Activated CD4-positive, alpha-beta T cell treated with anti-CD3 and anti-CD28 coated beads, Interleukin-2, amount 10 ng/mL, durations not matched to agents 24 days and 14 days (primary cell): ENCODE results near the gene MGLL. TPM values are rescaled to one million over a fixed set of nuclear protein-coding genes. Genes with fewer than 3 reads are reported as not detected.

Source experiments
- DNase-seq: peaks from one replicate; pipeline ENCODE4 v3.0.0; 2022
- H3K27ac Mint-ChIP-seq: one replicate; pipeline ENCODE4 v1.8.0; 2022; ENCODE audit warnings: mild to moderate bottlenecking, mixed read lengths
- H3K27me3 Mint-ChIP-seq: one replicate; pipeline ENCODE4 v1.8.0; 2022; ENCODE audit warnings: mixed read lengths
- H3K36me3 Mint-ChIP-seq: one replicate; pipeline ENCODE4 v1.8.0; 2022; ENCODE audit warnings: low read depth, mild to moderate bottlenecking, mixed read lengths
- H3K4me1 Mint-ChIP-seq: one replicate; pipeline ENCODE4 v1.8.0; 2021; ENCODE audit warnings: mixed read lengths
- H3K4me3 Mint-ChIP-seq: one replicate; pipeline ENCODE4 v1.8.0; 2022; ENCODE audit warnings: mild to moderate bottlenecking, moderate library complexity, mixed read lengths
- H3K9me3 Mint-ChIP-seq: one replicate; pipeline ENCODE4 v1.8.0; 2021; ENCODE audit warnings: mixed read lengths
- intact Hi-C: fragments of 100-400 bp; cut with micrococcal nuclease; formaldehyde crosslinking; loops from one replicate; pipeline ENCODE4 v1.15.1; 2023
- total RNA-seq: library from RNA; stranded (reverse); gene quantifications from 2 replicates; pipeline ENCODE4 v1.2.3, GENCODE V29; 2022

The MGLL gene
- total RNA-seq: 2.3 and 3.6 TPM in 2 replicates

DNA sequence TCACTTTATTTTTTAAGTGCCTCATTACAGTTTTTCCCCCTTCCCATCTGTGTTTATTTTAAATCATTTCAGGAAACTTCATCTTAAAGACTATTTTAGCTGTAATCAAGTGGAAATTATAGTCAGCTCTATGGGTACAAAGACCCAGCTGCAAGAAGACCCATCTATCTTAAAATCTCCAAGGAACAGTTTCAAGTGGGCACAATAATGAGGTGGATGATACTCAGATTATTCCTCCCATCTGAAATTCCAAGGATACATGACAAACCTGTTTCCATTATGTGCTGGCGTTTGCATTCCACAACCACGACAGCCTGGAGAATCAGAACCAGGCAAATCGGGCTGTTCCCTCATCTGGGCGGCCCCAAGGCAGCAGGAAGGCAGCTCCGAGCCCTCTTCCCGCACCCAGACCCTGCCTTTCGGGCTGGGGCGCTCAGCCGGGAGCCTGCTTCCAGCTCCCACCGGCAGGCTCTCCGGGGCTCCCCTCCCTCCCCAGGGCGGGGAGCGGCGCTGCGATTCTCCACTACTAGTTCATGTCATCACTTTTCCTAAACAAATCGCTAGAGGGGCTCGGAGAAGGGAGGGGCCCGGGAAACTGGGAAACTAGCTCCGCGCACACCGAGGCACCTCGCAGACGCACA, at the start of gene MGLL:
TSS of gene MGLL (minus strand) at position 475 of the 641 bp plus-strand sequence. CDS start at position 278, 197 bp downstream.
- Mint-ChIP-seq H3K27me3 (peaks cover 55% of the 10 kb centered on the region), H3K36me3 (no peaks in the 10 kb centered on the region), H3K4me3 (peak within 1 kb of the TSS; percentile 88), H3K9me3 (peaks cover 8% of the 10 kb centered on the region), H3K27ac (peak within 1 kb of the TSS; percentile 78), H3K4me1 (peaks cover 12% of the 10 kb centered on the region)
- intact Hi-C loops: no loop called here
- no peak for DNase-seq

DNA sequence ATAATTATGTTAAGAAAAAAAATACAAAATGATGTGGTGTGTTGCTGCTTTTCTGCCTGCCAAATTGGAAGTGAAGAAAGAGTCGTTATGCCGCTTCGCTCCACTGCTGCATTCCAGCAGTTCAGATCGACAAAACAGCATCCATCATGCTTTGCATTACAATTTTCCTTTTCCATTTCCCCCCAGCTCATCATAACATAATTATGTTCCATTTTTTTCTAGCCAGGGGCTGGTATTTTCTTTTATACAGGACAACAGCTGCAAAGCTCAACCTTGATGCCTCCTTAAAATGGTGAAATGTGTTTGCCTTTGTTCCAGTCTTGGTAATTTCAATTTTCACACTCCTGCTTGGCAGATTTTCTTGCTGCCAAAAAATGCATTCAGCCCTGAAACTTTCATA, 47.8 kb upstream of the MGLL start:
- peaks cover 15% of the 10 kb centered on the region for H3K4me1 Mint-ChIP-seq
- no peak overlapping the region for H3K4me3 Mint-ChIP-seq
- peaks cover 5% of the 10 kb centered on the region for H3K27me3 Mint-ChIP-seq
- H3K27ac Mint-ChIP-seq: no peak overlapping the region
- no peaks in the 10 kb centered on the region for H3K9me3 Mint-ChIP-seq
- intact Hi-C loops: no loop called here
- H3K36me3 Mint-ChIP-seq: no peaks in the 10 kb centered on the region
- DNase-seq: no peak

DNA sequence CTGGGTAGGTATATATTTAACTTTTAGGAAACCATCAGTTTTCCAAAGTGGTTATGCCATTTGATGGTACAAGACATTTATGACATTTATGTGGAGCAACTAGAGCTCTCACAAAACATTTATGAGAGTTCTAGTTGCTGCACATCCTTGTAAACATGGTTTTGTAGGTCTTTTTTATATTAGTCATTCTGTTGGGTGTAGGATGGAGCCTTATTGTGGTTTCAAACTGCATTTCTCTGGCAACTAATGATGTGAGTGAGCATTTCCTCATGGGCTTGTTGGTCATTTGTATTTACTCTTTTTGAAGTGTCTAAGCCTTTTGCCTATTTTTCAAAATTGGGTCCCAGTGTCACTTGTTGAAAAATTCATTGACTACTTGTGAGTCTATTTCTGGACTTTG, 45.7 kb upstream of the MGLL start:
- intact Hi-C loops: no loop called here
- no peak overlapping the region for H3K4me3 Mint-ChIP-seq
- DNase-seq: no peak
- H3K9me3 Mint-ChIP-seq: no peaks in the 10 kb centered on the region
- H3K36me3 Mint-ChIP-seq: no peaks in the 10 kb centered on the region
- H3K27ac Mint-ChIP-seq: peak overlapping the region; percentile 13
- peaks cover 15% of the 10 kb centered on the region for H3K4me1 Mint-ChIP-seq
- peaks cover 5% of the 10 kb centered on the region for H3K27me3 Mint-ChIP-seq

DNA sequence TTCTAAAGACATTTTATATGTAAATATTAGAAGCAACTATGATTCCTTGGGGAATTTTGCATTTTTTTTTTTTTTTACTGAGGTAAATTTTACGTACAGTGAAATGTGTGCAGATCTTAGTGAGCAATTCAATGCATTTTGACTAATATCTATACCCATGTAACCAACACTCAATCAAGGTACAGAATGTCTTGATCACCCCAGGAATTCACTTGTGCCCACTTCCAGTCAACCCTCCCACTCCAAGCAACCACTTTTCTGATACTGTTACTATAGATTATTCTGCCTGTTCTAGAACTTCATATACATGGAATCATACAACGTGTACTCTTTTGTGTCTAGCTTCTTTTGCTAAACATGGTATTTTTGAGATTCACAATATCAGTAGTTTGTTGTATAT, 45.1 kb upstream of the MGLL start:
- peak overlapping the region; percentile 13 for H3K27ac Mint-ChIP-seq
- H3K9me3 Mint-ChIP-seq: no peaks in the 10 kb centered on the region
- no peak overlapping the region for H3K4me3 Mint-ChIP-seq

DNA sequence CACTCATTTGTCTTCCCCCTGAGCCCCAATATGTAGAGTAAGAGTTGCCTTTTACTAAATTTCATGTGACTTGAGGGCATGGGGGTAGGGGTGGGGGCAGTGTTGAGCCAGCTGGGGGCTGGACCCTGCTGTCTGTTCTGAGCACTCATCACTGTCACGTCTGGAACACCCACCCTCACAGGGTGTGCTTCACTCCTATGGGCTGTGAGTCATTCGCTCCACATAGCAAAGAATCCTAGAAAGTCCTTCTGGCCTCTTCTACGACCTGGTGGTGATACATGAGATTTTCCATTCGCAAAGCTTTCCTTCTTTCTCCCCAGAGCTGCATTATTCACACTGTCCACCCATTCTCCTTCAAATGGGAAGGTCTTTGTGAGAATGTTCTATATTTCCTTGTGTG, 43.6 kb upstream of the MGLL start:
- Mint-ChIP-seq H3K27ac (no peak overlapping the region), H3K4me3 (no peak overlapping the region), H3K36me3 (no peaks in the 10 kb centered on the region), H3K27me3 (peaks cover 7% of the 10 kb centered on the region), H3K4me1 (peaks cover 15% of the 10 kb centered on the region), H3K9me3 (no peaks in the 10 kb centered on the region)
- intact Hi-C loops: no loop called here
- no peak for DNase-seq

More for the DNA sequence above, 45.1 kb upstream of the MGLL start:
- intact Hi-C loops: no loop called here
- Mint-ChIP-seq H3K4me1 (peaks cover 15% of the 10 kb centered on the region), H3K36me3 (no peaks in the 10 kb centered on the region), H3K27me3 (peaks cover 5% of the 10 kb centered on the region)
- DNase-seq: no peak

DNA sequence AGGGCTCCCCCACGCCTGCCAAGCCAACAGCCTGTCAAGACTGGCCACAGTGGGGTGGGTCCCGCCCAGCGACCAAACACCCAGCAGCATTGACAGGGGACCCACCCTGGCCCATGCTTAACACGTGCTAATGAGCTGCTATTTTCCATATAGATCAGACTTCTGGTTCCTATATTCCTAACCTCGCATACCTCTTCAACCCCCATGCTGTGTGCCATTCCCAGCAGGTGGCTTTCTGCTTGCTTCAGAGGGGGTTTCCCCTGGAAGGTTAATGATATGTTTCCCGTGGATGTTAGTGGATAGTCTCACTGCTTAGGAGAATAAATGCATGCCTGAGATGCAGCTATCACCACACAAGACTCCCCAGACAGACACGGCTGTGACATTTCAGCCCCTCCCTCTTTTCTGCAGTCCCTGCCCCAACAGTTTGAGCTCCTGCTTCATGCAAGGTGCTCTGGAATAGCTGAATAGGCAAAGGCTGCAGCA, 37.9 kb upstream of the MGLL start:
- Mint-ChIP-seq H3K9me3 (no peaks in the 10 kb centered on the region), H3K36me3 (no peaks in the 10 kb centered on the region), H3K4me1 (no peaks in the 10 kb centered on the region), H3K27ac (no peak overlapping the region), H3K4me3 (no peak overlapping the region), H3K27me3 (peaks cover 4% of the 10 kb centered on the region)
- no peak for DNase-seq
- intact Hi-C loops: no loop called here

DNA sequence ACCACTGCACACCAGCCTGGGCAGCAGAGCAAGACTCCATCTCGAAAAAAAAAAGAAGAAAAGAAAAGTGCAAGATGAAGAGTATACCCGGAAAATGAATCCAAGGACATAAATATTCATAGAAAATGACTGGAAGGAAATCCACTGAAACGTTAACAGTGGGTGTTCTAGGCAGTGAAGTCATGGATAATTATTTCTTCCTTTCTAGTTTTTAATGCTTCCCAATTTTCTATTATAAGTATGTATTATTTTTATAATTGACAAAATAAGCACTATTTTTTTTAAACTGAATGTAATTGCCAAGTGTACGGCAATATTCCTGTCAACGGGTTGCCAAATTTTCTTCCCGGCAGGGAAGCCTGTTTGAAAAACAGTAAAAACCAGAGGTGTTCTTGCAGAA, 37.4 kb upstream of the MGLL start:
- Mint-ChIP-seq H3K4me1 (no peaks in the 10 kb centered on the region), H3K9me3 (no peaks in the 10 kb centered on the region), H3K27me3 (peaks cover 6% of the 10 kb centered on the region), H3K36me3 (no peaks in the 10 kb centered on the region), H3K27ac (no peak overlapping the region), H3K4me3 (no peak overlapping the region)
- no peak for DNase-seq
- intact Hi-C loops: no loop called here

DNA sequence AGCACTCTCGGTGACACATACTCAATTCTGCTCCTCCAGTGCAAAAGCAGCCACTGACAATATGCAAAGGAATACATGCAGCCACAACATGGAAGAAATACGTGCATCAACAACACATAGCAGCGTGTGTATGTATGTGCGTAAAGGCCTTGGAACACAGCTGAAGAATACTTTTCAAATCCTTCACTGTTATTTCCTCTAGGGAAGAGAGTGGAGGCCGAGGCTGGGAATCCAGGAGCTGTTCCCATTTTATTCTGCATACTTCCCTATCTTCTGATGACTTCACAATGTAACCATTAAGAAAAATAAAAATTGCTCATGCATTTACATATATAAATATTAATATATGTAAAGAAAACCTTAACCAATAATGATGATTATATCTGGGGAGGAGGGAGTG, 36.6 kb upstream of the MGLL start:
- Mint-ChIP-seq H3K27me3 (peaks cover 8% of the 10 kb centered on the region), H3K27ac (no peak overlapping the region), H3K36me3 (no peaks in the 10 kb centered on the region), H3K9me3 (no peaks in the 10 kb centered on the region), H3K4me3 (no peak overlapping the region), H3K4me1 (no peaks in the 10 kb centered on the region)
- no peak for DNase-seq
- intact Hi-C loops: no loop called here

DNA sequence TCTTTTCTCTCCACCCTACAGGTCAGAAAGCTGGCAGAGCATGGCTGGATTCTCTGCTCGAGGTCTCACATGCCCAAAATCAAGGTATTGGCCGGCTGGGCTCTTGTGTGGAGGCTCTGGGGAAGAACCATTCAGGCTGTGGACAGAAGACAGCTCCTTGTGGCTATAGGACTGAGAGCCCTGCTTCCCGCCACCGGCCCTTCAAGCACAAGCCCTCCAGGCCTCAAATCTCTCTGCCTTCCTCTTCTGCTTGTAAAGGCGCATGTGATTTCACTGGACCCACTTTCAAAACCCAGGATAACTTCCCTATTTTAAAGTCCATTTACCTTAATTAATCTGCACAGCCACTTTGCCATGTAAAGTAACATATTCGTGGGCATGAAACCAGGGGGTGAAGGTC, 36.2 kb upstream of the MGLL start:
- Mint-ChIP-seq H3K4me1 (no peaks in the 10 kb centered on the region), H3K27ac (no peak overlapping the region), H3K36me3 (no peaks in the 10 kb centered on the region), H3K9me3 (no peaks in the 10 kb centered on the region), H3K4me3 (no peak overlapping the region), H3K27me3 (peaks cover 8% of the 10 kb centered on the region)
- no peak for DNase-seq
- intact Hi-C loops: no loop called here

DNA sequence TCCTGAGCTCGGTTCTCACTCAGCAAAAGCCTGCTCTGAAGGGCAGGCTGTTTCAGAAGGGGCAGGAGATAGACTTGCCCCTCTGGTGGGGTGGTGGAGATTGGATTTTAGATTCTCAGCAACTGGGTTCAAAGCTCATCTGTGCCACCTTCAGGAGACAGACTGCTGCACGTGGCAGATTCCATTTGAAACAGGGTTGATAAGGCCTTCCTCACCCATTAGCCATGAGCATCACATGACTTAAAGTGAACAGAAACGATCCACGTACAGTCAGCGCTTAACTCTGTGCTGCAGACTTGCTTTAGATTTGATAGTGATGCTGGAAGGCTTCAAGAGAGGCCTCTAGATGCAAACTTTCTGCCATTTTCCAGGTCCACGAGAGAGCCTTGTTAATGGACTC, 35.0 kb upstream of the MGLL start:
- no peak for DNase-seq
- Mint-ChIP-seq H3K9me3 (no peaks in the 10 kb centered on the region), H3K4me3 (no peak overlapping the region), H3K27ac (no peak overlapping the region), H3K36me3 (no peaks in the 10 kb centered on the region), H3K4me1 (no peaks in the 10 kb centered on the region), H3K27me3 (peaks cover 8% of the 10 kb centered on the region)
- intact Hi-C loops: no loop called here

DNA sequence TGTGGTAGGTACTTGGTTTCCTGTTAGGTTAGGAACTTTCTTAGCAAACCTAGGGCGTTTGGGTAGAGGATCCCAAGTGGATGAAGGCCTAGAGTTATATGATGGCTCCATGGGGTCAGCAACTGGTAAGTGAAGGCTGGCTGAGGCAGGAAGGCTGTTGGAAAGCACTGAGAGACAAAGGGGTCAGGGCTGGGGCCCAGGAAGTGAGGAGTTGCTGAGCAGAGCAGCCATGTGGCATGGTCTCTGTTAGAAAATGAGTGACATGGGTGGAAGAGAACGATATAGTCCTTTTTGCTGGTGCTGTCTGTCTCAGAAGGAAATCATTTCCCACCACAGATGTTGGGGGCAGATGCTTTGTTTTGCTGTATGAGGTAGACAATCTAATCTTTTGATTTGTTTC, 34.5 kb upstream of the MGLL start:
- no peaks in the 10 kb centered on the region for H3K4me1 Mint-ChIP-seq
- no peak overlapping the region for H3K4me3 Mint-ChIP-seq
- peaks cover 8% of the 10 kb centered on the region for H3K27me3 Mint-ChIP-seq
- H3K27ac Mint-ChIP-seq: no peak overlapping the region
- no peak for DNase-seq
- H3K36me3 Mint-ChIP-seq: no peaks in the 10 kb centered on the region
- intact Hi-C loops: no loop called here
- H3K9me3 Mint-ChIP-seq: no peaks in the 10 kb centered on the region

DNA sequence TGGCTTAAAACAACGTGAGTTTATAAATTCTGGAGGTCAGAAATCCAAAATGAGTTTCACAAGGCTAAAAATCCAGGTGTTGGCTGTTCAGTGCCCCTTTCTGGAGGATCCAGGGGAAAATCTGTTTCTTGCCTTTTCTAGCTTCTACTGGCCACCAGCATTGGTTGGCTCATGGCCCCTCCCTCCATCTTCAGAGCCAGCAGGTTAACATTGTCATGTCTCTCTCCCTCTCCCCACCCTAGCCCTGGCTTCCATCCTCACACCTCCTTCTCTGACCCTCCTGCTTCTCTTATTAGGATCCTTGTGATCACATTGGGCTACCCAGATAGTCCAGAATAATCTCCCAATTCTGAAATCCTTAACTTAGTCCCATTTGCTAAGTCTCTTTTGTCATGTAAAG, 32.9 kb upstream of the MGLL start:
- no peaks in the 10 kb centered on the region for H3K4me1 Mint-ChIP-seq
- no peaks in the 10 kb centered on the region for H3K36me3 Mint-ChIP-seq
- H3K27ac Mint-ChIP-seq: no peak overlapping the region
- intact Hi-C loops: no loop called here
- DNase-seq: no peak
- H3K9me3 Mint-ChIP-seq: no peaks in the 10 kb centered on the region
- peaks cover 11% of the 10 kb centered on the region for H3K27me3 Mint-ChIP-seq
- H3K4me3 Mint-ChIP-seq: no peak overlapping the region

DNA sequence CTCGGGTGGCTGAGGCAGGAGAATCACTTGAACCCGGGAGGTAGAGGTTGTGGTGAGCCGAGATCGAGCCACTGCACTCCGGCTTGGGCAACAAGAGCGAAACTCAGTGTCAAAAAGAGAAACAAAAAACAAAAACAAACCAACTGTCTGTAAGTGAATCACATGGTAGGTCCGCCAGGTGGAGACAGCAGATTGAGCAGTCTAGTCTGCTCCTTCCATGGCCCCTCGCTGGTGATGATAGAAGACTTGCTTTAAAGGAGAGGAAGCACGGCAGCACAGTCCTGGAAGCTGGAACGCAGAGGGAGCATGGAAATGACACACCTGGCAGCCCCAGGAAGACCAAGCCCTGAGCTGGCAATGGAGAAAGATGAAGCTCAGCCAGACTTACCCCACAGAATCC, 31.4 kb upstream of the MGLL start:
- intact Hi-C loops: no loop called here
- DNase-seq: no peak
- H3K36me3 Mint-ChIP-seq: no peaks in the 10 kb centered on the region
- peaks cover 13% of the 10 kb centered on the region for H3K27me3 Mint-ChIP-seq
- no peaks in the 10 kb centered on the region for H3K9me3 Mint-ChIP-seq
- H3K4me1 Mint-ChIP-seq: no peaks in the 10 kb centered on the region
- H3K27ac Mint-ChIP-seq: no peak overlapping the region
- H3K4me3 Mint-ChIP-seq: no peak overlapping the region

DNA sequence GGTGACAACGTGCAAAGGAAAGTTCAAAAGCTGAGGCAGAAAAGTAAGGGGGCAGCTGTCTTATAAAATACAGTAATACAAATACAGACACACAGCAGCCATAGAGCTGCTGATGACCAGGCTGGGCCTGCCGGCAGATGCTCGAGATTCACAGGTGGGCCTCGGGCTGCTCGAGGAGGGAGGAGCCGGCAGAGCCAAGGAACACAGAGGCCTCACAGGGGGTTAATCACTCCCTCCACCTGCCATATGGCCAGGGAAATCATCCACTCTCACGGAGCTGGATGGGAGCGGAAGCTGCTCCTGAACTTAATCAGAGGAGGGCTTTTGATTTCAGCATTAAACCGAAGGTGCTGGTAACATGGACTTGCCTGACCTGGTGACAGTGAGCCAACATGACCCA, 29.6 kb upstream of the MGLL start:
- Mint-ChIP-seq H3K27ac (no peak overlapping the region), H3K4me1 (no peaks in the 10 kb centered on the region), H3K36me3 (no peaks in the 10 kb centered on the region), H3K4me3 (no peak overlapping the region), H3K9me3 (no peaks in the 10 kb centered on the region), H3K27me3 (peaks cover 22% of the 10 kb centered on the region)
- no peak for DNase-seq
- intact Hi-C loops: no loop called here

DNA sequence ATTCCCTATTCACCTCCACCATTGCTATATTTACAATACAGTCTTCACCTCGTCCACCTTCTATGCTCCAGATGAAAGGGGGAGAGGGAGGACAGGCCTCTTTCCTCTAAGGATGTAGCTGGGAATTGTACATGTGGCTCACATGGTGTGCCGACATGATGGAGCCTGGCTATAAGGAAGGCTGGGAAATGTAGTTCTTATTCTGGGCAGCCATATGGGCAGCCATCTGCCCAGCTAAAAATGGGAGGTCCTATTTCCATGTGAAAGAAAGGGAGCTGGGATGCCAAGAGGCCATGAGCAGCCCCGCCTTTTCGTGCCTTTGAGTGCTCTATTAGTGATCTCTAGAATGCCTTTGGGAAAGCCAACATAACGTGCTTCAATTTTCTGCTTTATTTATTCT, 27.1 kb upstream of the MGLL start:
- Mint-ChIP-seq H3K36me3 (no peaks in the 10 kb centered on the region), H3K4me1 (no peaks in the 10 kb centered on the region), H3K27me3 (peaks cover 21% of the 10 kb centered on the region), H3K27ac (no peak overlapping the region), H3K4me3 (no peak overlapping the region), H3K9me3 (no peaks in the 10 kb centered on the region)
- intact Hi-C loops: no loop called here
- no peak for DNase-seq
